GM19438 (cell line): ENCODE results near the gene ACSS3.
"Not testable (repeated sequence)": the region's sequence is repeated elsewhere in the genome, so short reads cannot be mapped to it uniquely, and the experiment has no call there.

Experiments
- ATAC-seq: cut with Tn5 transposase; IDR thresholded peaks from one replicate; pipeline ENCODE4 v1.9.1; 2021; ENCODE audit warnings: low read depth; ENCODE audit not compliant: unreplicated experiment

The ACSS3 gene

DNA sequence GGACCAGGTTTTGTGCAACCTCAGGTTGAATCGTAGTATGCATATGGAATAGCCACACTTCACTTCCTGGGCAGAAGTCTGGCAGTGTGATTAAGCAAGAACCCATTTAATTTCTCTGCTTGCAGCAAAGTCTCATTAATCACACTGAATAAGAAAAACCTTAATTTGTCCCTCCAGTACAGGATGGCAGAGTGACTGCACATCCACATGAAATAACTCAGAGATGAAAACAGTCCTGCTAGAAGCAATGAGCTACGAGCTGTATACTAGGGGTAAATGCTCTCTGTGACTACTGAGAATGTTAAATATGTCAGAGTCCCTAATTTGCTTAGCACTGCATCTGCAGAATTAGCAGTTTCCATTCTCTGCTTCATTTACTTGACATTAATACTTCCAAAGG is 88.9 kb downstream of the ACSS3 start:
- ATAC-seq, result no peak

DNA sequence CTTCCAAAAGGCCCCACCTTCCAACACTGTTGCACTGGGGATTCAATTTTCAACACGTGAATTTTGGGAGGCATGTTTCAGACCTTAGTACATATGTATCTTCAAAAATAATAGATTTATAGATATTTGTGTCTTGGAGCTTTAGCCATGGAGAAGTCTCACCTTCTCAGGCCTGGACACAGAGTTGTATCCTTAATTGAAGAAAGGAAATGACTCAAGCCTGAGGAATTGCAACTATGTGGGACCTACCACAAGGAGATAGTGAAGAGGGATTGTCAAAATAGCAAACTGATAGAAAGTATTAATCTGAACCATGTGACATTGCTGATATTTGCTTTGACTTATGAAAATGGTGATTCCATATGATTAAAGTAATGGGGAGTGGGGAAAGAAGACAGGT is 89.8 kb downstream of the ACSS3 start:
- no peak for ATAC-seq

DNA sequence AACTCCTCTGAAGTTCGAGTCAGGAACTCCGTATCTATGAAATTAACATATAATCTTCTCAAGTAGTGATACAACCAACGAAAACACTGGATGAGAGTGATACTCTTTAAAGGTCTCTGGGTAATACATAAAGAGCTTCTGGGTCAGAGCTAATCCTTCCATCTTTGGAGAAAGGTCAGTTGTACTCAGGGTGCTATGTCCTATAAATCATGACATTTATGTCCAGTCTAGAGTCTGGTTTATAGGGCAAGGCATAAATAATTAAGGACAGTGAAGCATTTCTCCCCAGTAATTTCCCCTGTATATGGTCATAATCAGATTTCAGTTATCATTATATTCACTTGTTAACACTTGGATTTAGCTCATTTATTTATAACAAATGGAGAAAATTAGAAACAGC is 90.6 kb downstream of the ACSS3 start:
- no peak for ATAC-seq

DNA sequence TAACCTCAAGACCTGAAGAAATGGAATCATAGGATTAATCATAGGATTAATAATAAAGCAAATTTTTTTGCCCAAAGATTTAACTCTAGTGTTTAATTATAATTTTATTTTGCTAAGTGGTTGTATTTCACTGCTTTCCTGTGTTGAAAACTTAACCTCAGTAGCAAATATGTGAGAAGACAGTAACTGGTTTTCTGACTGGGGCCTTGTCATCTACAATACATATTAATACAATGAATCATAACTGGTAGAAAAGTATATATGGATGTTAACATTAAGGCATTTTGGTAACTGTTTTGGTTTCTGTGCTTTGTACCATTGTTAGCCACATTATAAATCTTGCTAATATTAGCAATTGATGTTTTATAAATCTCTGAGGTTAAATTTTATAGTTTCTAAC is 92.2 kb downstream of the ACSS3 start:
- ATAC-seq, result no peak

DNA sequence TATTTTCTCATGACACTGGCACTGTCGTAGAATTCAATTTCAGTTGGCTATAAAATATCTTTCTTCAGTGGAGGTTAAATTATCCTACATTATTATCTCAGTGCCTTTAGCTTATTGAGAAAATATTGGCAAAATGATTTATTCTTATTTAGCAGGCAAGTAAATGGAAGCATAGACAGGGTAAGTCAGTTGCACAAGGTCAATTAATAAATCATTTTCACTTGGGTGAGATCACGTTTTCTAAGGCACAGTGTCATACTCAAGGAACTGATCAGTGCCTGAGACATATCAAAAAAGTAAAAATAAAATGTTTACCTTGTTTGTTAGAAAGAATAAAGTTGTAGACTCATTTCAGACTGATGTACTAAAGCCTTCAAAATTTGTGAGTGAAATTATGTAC is 95.0 kb downstream of the ACSS3 start:
- ATAC-seq, result no peak

DNA sequence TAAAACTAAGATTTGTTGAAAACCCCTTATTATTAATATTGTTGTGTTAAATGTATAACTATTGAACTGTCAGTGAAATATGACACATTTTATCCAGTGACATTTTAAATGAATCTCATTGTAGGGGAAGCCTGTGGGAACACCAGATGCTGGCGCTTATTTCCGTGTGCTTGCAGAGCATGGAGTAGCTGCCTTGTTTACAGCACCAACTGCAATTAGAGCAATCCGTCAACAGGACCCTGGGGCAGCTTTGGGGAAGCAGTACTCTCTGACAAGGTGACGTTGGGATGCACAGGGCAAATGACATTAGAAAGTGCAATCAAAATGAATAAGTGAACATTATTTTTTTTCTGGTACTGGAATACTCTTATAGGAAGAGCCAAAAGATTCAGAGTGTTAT is 96.8 kb downstream of the ACSS3 start:
- no peak for ATAC-seq

DNA sequence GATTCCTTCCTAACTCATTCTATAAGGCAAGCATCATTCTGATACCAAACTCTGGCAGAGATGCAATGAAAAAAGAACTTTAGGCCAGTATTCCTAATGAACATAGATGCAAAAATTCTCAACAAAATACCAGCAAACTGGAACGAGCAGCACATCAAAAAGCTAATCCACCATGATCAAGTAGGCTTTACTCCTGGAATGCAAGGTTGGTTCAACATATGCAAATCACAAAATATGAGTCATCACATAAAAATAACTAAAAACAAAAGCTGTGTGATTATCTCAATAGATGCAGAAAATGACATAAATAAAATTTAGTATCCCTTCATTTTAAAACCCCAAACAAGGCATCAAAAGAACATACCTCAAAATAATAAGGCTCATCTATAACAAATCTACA is 98.9 kb downstream of the ACSS3 start:
- ATAC-seq, result no peak

DNA sequence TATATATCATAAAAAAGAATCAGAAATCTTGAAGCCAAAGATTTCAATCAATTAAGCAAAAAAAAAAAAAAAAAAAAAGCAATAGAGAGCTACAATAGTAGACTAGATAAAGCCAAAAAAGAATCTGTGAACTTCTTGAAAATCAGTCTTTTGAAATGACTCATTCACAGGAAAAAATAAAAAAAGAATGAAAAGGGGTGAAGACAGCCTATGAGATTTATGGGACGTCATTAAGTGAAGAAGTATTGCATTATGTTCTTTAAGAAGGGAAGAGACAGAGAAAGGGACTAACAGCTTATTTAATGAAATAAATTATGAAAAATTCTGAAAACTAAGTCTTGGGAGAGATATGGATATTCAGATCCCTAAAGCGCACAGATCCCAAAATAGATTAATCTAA is 103.8 kb downstream of the ACSS3 start:
- ATAC-seq, result no peak

DNA sequence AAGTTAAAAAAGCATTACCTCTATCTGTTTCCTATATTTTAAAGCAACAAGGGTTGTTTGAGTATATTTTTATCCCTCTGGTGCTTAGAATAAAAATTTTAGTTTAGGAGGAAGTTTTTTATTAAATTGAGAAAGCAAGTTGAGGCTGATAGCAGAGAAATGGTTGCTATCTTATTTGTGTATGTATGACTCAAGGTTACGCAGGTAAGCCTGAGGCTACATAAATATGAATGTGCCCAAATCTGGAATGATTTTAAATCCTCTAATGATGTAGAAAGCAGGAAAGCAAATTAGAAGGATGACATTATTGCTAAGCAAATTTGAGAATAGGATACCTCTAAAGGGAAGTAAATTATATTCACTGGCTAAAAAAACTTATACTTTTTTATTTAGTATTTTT is 109.8 kb downstream of the ACSS3 start:
- ATAC-seq, result no peak

DNA sequence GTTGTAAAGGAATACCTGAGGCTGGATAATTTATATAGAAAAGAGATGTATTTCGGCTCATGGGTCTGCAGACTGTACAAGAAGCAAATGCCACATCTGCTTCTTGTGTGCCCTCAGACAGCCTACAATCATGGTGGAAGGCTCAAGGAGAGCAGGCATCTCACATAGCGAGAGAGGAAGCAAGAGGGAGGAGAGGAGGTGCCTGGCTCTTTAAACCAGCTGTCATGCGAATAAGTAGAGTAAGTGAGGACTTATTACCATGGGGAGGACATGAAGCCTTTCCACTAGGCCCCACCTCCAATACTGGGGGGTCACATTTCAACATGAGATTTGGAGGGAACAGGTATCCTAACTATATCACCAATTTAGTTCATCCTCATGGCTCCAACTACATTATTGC is 118.7 kb downstream of the ACSS3 start:
- no peak for ATAC-seq

DNA sequence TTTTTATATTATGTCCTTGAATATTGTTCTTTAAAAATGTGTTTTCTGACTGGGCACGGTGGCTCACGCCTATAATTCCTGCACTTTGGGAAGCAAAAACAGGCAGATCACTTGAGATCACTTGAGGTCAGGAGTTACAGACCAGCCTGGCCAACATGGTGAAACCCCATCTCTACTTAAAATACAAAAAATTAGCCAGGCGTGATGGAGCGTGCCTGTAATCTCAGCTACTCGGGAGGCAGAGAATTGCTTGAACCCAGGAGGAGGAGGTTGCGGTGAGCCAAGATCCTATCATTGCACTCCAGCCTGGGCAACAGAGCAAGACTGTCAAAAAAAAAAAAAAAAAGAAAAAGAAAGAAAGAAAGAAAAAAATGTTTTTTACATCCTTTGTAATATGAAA is 122.7 kb downstream of the ACSS3 start:
- not testable (repeated sequence) for ATAC-seq

DNA sequence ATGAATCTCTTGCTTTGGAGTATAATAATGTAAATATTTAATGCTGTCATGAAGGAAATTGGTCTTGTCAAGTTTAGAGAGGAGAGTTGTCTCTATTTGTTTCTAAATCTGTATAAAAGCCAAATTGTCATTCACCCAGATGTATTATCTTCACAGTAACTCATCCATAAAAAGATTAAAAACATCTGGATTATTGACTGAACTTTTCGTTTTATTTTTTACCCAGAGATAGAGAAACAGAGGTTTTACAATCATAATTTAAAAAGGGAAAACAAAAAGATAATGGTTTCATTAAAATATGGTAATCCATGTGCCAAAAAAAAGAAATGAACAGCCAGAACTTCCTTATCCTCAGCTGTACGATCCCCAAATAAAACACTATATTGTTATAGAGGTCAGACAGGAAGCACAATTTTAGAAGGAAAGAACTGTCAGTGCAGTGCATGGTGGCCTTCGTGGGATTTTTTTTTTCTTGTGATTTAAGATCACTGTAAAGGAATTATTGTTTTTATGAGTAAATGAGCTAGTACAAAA is 125.9 kb downstream of the ACSS3 start:
- no peak for ATAC-seq

DNA sequence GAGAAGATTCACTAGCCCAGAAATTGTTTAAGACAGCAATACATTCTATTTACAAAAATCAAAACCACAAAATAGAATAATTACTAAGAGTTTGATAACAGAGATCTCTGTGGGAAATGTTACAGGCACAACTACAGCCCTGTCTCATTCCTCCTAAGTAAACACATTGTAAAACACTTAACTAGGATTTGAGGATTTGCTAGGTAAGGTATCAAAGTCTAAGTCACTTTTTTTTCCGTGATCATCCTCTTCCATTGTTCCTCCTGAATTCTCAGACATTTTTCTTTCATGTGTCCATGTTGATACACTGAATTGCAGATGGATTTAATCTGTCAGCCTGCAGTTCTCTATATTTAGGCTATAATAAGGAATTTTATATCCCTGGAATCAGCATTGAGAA is 127.5 kb downstream of the ACSS3 start:
- ATAC-seq, result no peak

DNA sequence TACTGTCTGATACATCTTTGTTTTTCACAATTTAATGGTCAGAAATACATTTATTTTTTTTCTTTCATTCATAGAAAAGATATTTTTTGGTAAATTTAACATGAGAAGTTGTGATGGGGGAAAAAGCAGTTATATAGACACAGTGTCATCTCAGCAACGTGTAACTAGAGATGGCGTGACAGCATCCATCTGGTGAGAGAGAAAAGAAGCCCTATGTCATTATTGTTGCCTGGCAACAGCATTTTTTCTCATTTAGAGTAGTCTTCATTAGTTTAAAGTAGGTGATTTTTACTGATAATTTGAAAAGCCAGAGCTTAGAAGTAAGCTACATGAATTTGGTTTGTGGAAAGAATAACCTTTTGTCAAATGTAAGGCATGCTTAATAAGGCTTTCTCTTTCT is 128.6 kb downstream of the ACSS3 start:
- ATAC-seq, result no peak

DNA sequence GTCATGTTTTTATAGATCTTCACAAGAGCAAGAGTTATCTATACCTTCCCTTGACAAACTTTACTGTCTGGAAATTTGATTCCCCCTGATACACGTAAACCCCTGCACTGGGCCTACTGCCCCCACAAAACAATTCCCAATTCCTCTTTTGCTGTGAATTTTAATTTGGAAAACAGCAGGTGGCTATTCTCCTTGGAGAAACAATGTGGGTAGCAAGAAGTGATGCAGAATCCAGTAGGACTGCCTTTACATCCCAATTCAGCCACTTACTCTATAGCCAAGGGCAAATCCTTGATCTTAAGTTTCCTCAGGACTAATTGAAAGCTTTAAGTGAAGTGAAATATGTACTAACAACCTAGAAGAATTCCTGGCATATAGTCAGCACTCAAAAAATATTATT is 129.3 kb downstream of the ACSS3 start:
- ATAC-seq, result no peak

DNA sequence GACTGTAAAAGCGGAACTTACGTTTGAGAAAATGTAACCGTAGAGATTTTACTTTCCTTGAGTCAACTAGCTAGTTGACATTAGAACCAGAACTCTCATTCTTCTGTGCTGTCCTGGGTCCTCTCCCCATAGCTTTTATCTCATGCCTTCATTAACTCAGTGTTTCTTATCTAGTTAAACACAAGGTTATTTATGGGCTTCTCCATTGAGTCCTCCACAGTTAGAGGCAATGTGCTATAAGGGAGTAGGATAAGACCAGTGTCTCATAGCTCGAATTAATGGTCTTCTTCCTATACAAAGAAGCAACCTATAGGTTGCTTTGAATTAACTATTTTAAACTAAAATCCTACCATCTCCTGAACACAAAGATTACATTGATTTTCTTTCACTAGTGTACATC is 129.8 kb downstream of the ACSS3 start:
- no peak for ATAC-seq

DNA sequence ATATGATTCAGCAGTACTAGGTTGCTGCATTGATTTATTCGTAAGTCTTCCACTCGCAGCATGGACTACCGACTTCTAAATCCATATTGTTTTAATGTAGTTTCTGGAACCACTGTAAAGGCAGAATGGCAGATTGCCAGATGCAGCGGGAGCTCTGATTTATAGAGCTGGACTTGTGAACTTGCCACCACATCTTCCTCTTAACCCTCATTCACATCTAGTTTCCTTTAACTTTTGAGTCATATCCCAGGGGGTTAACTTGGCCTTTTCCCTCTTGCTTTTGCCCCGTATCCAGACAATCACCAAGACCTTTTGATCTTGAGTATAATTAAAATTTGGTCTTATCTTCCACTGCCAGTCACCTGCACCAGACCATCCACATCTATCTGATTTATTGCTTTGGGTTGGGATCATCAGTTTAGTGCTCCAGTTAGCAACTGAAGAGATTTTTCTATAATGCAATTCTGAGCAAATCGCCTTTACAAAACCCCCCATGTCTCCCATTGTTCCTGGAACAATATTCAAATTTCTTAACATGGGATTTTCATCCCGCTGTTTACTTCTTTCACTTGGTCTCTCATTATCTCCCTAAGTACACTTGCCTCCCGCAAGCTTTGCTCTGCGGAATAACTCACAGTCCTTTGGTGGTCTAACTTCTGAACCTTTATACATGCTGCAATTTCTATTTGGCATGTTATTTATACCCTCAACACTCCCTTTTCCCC is 130.5 kb downstream of the ACSS3 start:
- ATAC-seq, result no peak

DNA sequence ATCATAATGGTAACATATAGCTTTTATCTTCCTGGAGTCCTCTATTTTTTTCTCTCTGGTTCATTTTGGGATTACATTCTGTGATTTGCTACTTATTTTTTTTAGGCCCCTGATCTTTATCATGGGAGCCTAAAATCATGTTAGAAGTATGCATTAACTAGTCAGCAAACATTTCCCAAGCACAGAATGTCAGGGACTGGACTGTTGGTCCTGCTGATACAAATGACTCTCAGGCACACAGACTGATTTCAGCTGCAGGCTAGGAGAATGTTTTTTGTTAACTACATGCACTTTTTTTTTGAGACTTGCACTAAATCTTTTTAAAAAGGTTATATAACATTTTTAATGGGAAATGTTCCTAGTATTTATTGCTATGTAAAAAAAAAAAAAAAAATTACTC is 131.1 kb downstream of the ACSS3 start:
- no peak for ATAC-seq

DNA sequence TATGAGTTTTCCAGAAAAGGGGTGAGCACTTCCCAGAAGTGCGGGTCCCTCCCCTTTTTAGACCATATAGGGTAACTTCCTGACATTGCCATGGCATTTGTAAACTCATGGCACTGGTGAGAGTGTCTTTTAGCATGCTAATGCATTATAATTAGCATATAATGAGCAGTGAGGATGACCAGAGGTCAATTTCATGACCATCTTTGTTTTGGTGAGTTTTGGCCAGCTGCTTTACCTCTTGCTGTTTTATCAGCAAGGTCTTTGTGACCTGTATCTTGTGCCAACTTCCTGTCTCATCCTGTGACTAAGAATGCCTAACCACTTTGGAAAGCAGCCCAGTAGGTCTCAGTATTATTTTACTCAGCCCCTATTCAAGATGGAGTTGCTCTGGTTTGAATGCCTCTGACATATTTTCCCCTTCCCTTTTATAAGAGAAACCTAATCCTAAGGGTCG is 131.9 kb downstream of the ACSS3 start:
- not testable (repeated sequence) for ATAC-seq

DNA sequence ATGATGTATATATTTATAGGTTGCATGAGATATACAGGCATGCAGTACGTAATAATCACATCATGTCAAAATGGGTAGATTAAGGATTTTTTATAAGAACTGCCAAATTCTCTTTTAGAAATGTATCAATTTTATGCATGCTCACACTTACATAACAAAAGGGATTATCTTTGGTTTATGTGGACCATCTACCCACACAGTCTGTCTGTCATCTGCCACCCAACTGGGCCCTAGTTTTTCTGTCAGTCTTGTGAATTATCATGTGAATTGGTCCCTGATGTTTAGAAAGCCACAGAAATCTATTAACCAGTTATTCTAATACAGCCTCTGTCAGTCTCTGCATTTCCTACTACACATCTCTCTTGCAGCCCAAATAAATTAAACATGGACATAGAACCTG is 133.4 kb downstream of the ACSS3 start:
- ATAC-seq, result no peak

DNA sequence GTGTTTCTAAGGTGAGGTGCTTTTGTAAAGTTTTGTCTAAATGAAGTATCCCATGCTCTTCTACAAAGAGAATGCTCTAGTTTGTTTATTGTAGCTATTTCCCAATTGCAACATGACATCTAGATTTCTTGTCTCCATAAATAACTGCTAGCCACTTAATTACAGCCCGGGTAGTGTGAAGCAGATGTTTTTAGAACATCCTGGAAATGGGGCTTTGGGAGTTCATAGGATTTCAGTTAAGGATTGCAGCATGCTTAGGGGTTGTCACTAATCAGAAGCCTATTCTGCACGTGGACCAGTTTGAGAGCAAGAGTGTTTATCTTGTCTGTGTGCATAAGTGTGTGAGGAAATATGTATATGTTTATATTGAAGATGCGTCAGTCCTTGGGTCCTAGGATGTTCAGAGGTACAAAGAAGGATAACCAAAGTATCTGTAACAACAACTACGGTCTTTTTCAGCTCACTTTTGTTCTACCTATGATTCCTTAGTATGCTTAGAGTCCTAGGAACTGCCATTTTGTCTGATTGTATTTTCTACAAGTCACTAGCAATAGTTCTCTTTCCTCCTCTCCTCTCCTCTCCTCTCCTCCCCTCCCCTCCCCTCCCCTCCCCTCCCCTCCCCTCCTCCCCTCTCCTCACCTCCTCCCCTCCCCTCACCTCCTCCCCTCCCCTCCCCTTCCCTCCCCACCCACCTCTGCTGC is 135.3 kb downstream of the ACSS3 start:
- ATAC-seq, result no peak

DNA sequence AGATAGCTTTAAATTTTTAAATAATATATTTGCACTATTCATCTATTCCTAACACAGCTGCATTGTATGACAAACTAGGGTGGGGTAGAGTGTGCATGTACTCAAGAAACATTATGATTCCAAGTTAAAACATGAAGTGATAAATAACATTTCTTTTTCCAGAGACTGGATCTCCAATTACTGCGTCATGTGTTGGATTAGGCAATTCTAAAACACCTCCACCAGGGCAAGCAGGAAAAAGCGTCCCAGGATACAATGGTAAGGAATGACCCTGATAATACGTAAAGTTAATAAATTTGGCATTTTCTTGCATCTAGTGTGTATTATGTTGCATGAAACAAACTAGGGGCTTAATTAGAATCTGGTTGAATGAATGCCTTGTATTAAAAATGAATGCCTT is 138.9 kb downstream of the ACSS3 start:
- no peak for ATAC-seq
